Astrocyte (in vitro differentiated cells and primary cell): Measurements from ENCODE around the gene SLC16A13. TPM values are rescaled to one million over a fixed set of nuclear protein-coding genes. Genes with fewer than 3 reads are reported as not detected.

Experiments
- DNase-seq: peaks from one replicate; pipeline ENCODE4 v3.0.0-alpha.2; 2010; ENCODE audit warnings: low read depth
- FAIRE-seq: peaks from 2 replicates; lab custom pipeline; 2011; peaks lifted over from hg19 to GRCh38; lab: Jason Lieb, UNC
- H2AFZ ChIP-seq: 2 replicates; pipeline ENCODE4 v1.6.0; 2012; ENCODE audit warnings: low read depth, low read length, inconsistent platforms
- H3K27ac ChIP-seq: 2 replicates; pipeline ENCODE4 v1.5.1; 2011; ENCODE audit warnings: low read depth, low read length, inconsistent platforms
- H3K27me3 ChIP-seq: 2 replicates; pipeline ENCODE4 v1.6.0; 2011; ENCODE audit warnings: low read length, inconsistent platforms; ENCODE audit not compliant: insufficient read depth
- H3K36me3 ChIP-seq: 2 replicates; pipeline ENCODE4 v1.5.1; 2011; ENCODE audit warnings: low read length, inconsistent platforms; ENCODE audit not compliant: insufficient read depth
- H3K4me1 ChIP-seq: 2 replicates; pipeline ENCODE4 v1.5.1; 2011; ENCODE audit warnings: low read length, inconsistent platforms; ENCODE audit not compliant: insufficient read depth
- H3K4me2 ChIP-seq: 2 replicates; pipeline ENCODE4 v1.6.0; 2012; ENCODE audit warnings: low read length, inconsistent platforms
- H3K4me3 ChIP-seq: 2 replicates; pipeline ENCODE4 v1.5.1; 2011; ENCODE audit warnings: low read depth, mild to moderate bottlenecking, low read length, inconsistent platforms; ENCODE audit not compliant: insufficient read depth
- H3K79me2 ChIP-seq: 2 replicates; pipeline ENCODE4 v1.6.0; 2012; ENCODE audit warnings: mild to moderate bottlenecking, low read length, inconsistent platforms; ENCODE audit not compliant: insufficient read depth
- H3K9ac ChIP-seq: 2 replicates; pipeline ENCODE4 v1.6.0; 2012; ENCODE audit warnings: mild to moderate bottlenecking, low read length, inconsistent platforms
- H3K9me3 ChIP-seq: 2 replicates; pipeline ENCODE4 v1.5.1; 2012; ENCODE audit warnings: low read depth, mild to moderate bottlenecking, low read length, inconsistent platforms; ENCODE audit not compliant: insufficient read depth
- H4K20me1 ChIP-seq: 2 replicates; pipeline ENCODE4 v1.6.0; 2012; ENCODE audit warnings: low read length, inconsistent platforms; ENCODE audit not compliant: insufficient read depth
- H3K27ac Mint-ChIP-seq: one replicate; pipeline ENCODE4 v1.8.0; 2021; ENCODE audit warnings: mild to moderate bottlenecking, mixed read lengths; ENCODE audit not compliant: unreplicated experiment
- H3K27me3 Mint-ChIP-seq: one replicate; pipeline ENCODE4 v1.8.0; 2021; ENCODE audit warnings: low read depth, mixed read lengths; ENCODE audit not compliant: unreplicated experiment
- H3K36me3 Mint-ChIP-seq: one replicate; pipeline ENCODE4 v1.8.0; 2021; ENCODE audit warnings: low read depth, mixed read lengths; ENCODE audit not compliant: unreplicated experiment
- H3K4me1 Mint-ChIP-seq: one replicate; pipeline ENCODE4 v1.8.0; 2021; ENCODE audit warnings: low read depth, mixed read lengths; ENCODE audit not compliant: unreplicated experiment
- H3K4me3 Mint-ChIP-seq: one replicate; pipeline ENCODE4 v1.8.0; 2021; ENCODE audit warnings: mild to moderate bottlenecking, moderate library complexity, mixed read lengths; ENCODE audit not compliant: unreplicated experiment
- H3K9me3 Mint-ChIP-seq: one replicate; pipeline ENCODE4 v1.8.0; 2021; ENCODE audit warnings: mild to moderate bottlenecking, mixed read lengths; ENCODE audit not compliant: unreplicated experiment
- EZH2 ChIP-seq: IDR thresholded peaks from 2 replicates; pipeline ENCODE4 v1.6.1; 2012; ENCODE audit warnings: mild to moderate bottlenecking, low read length, inconsistent platforms; ENCODE audit not compliant: insufficient read depth
- total RNA-seq: library from RNA; stranded (reverse); gene quantifications from 2 replicates; pipeline ENCODE4 v1.2.1, GENCODE V29; 2021
- TF ChIP-seq, protein P1 (sequence below): IDR thresholded peaks from 2 replicates; pipeline ENCODE4 v1.5.1; 2011; ENCODE audit warnings: low read depth, mild to moderate bottlenecking, inconsistent platforms, low read length, moderate library complexity; ENCODE audit not compliant: insufficient read depth

The SLC16A13 gene
- total RNA-seq, 1 donor from 2014 or later = 6.6 TPM

DNA sequence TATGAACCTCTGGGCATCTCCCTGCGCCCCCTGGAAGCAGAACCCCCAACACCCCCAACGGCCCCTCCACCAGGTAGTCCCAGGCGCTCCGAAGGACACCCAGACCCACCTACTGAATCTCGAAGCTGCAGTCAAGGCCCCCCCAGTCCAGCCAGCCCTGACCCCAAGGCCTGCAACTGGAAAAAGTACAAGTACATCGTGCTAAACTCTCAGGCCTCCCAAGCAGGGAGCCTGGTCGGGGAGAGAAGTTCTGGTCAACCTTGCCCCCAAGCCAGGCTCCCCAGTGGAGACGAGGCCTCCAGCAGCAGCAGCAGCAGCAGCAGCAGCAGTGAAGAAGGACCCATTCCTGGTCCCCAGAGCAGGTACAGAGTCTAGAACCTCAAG, 11.4 kb upstream of the SLC16A13 start:
- no peak overlapping the region for H3K27ac Mint-ChIP-seq
- H3K9me3 Mint-ChIP-seq = peaks cover 2% of the 10 kb centered on the region
- no peak overlapping the region for H3K4me3 ChIP-seq
- no peak for DNase-seq
- H3K27me3 ChIP-seq = peaks cover 10% of the 10 kb centered on the region
- H3K9ac ChIP-seq = no peak overlapping the region
- no peaks in the 10 kb centered on the region for H3K9me3 ChIP-seq
- H3K27me3 Mint-ChIP-seq = peaks cover 33% of the 10 kb centered on the region
- H3K4me1 ChIP-seq = peaks cover 5% of the 10 kb centered on the region
- H3K36me3 ChIP-seq = no peaks in the 10 kb centered on the region
- no peak overlapping the region for H2AFZ ChIP-seq
- no peak overlapping the region for H3K4me3 Mint-ChIP-seq
- no peaks in the 10 kb centered on the region for H4K20me1 ChIP-seq
- no peak for FAIRE-seq
- no peak overlapping the region for H3K4me2 ChIP-seq
- no peak overlapping the region for H3K27ac ChIP-seq
- H3K4me1 Mint-ChIP-seq = no peaks in the 10 kb centered on the region
- H3K79me2 ChIP-seq = no peaks in the 10 kb centered on the region
- TF ChIP-seq, protein P1, sequence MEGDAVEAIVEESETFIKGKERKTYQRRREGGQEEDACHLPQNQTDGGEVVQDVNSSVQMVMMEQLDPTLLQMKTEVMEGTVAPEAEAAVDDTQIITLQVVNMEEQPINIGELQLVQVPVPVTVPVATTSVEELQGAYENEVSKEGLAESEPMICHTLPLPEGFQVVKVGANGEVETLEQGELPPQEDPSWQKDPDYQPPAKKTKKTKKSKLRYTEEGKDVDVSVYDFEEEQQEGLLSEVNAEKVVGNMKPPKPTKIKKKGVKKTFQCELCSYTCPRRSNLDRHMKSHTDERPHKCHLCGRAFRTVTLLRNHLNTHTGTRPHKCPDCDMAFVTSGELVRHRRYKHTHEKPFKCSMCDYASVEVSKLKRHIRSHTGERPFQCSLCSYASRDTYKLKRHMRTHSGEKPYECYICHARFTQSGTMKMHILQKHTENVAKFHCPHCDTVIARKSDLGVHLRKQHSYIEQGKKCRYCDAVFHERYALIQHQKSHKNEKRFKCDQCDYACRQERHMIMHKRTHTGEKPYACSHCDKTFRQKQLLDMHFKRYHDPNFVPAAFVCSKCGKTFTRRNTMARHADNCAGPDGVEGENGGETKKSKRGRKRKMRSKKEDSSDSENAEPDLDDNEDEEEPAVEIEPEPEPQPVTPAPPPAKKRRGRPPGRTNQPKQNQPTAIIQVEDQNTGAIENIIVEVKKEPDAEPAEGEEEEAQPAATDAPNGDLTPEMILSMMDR = no peak
- TF ChIP-seq EZH2 = no peak
- H3K36me3 Mint-ChIP-seq = peaks cover 3% of the 10 kb centered on the region

DNA sequence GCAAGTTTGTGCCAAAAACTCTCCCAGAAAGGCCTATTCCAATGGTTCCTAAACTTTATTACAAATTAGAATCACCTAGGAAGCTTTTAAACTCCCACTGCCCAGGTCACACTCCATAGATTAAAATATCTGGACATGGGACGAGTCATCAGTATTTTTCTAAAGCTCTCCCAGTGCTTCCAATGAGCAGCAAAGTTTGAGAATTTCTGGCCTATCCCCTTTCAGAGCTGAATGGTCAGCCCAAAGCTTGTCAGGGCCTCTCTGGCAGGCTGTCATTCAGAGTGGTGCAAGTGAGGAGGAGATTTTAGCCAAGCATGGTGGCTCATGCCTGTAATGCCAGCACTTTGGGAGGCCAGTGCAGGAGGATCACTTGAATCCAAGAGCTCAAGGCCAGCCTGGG, 10.6 kb upstream of the SLC16A13 start:
- Histone ChIP-seq H3K4me3 (no peak overlapping the region), H4K20me1 (no peaks in the 10 kb centered on the region), H3K4me2 (no peak overlapping the region), H2AFZ (no peak overlapping the region), H3K4me1 (no peaks in the 10 kb centered on the region), H3K9ac (no peak overlapping the region), H3K27ac (no peak overlapping the region), H3K9me3 (no peaks in the 10 kb centered on the region), H3K36me3 (no peaks in the 10 kb centered on the region), H3K27me3 (peaks cover 10% of the 10 kb centered on the region), H3K79me2 (no peaks in the 10 kb centered on the region)
- Mint-ChIP-seq H3K36me3 (peaks cover 3% of the 10 kb centered on the region), H3K27ac (peak overlapping the region; percentile 79), H3K27me3 (peaks cover 33% of the 10 kb centered on the region), H3K4me3 (no peak overlapping the region), H3K4me1 (no peaks in the 10 kb centered on the region), H3K9me3 (peaks cover 2% of the 10 kb centered on the region)
- FAIRE-seq (no peak), DNase-seq (no peak)
- TF ChIP-seq, protein P1 = no peak
- no peak for TF ChIP-seq EZH2

- Histone ChIP-seq H3K4me3 (no peak overlapping the region), H3K4me2 (no peak overlapping the region), H3K27me3 (peaks cover 10% of the 10 kb centered on the region), H3K36me3 (no peaks in the 10 kb centered on the region), H2AFZ (no peak overlapping the region), H3K4me1 (no peaks in the 10 kb centered on the region), H3K9ac (no peak overlapping the region), H3K79me2 (no peaks in the 10 kb centered on the region), H3K9me3 (no peaks in the 10 kb centered on the region), H3K27ac (no peak overlapping the region), H4K20me1 (no peaks in the 10 kb centered on the region)
- Mint-ChIP-seq H3K4me1 (no peaks in the 10 kb centered on the region), H3K27ac (no peak overlapping the region), H3K36me3 (peaks cover 3% of the 10 kb centered on the region), H3K4me3 (no peak overlapping the region), H3K9me3 (peaks cover 4% of the 10 kb centered on the region), H3K27me3 (peaks cover 22% of the 10 kb centered on the region)
- DNase-seq (no peak), FAIRE-seq (no peak)
- no peak for TF ChIP-seq EZH2
- TF ChIP-seq, protein P1 = no peak
Measured at GRCh38 chr17:7026471-7027115, 9.2 kb upstream of the SLC16A13 start.
